IPS-15b (cell line): ENCODE measurements around the gene ALKAL2.
A peak's percentile ranks its signal among the peaks of the same experiment; 100 is the strongest.
"Not testable (repeated sequence)": the region's sequence is repeated elsewhere in the genome, so short reads cannot be mapped to it uniquely, and the experiment has no call there.

Experiments used
- H3K27me3 ChIP-seq: one replicate; pipeline ENCODE4 v1.6.1; 2013; ENCODE audit warnings: low read length; ENCODE audit not compliant: control insufficient read depth, insufficient read depth
- H3K36me3 ChIP-seq: one replicate; pipeline ENCODE4 v1.6.1; 2013; ENCODE audit warnings: low read length; ENCODE audit not compliant: control insufficient read depth, insufficient read depth
- H3K4me1 ChIP-seq: one replicate; pipeline ENCODE4 v1.6.1; 2013; ENCODE audit warnings: mild to moderate bottlenecking, low read length; ENCODE audit not compliant: control insufficient read depth, insufficient read depth
- H3K4me3 ChIP-seq: one replicate; pipeline ENCODE4 v1.5.1; 2013; ENCODE audit warnings: low read depth, low read length
- H3K9ac ChIP-seq: one replicate; pipeline ENCODE4 v1.6.1; 2013; ENCODE audit warnings: low read depth, mild to moderate bottlenecking, low read length
- H3K9me3 ChIP-seq: one replicate; pipeline ENCODE4 v1.6.1; 2013; ENCODE audit warnings: mild to moderate bottlenecking, low read length; ENCODE audit not compliant: control insufficient read depth, insufficient read depth

ALKAL2 gene

DNA sequence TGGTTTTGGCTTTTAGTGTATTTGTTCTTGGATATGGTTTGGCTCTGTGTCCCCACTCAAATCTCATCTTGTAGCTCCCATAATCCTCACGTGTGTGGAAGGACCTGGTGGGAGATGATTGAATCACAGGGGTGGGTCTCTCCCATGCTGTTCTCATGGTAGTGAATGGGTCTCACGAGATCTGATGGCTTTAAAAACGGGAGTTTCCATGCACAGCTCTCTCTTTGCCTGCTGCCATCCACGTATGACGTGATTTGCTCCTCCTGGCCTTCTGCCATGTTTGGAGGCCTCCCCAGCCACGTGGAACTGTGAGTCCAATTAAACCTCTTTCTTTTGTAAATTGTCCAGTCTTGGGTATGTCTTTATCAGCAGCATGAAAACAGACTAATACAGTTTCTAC is 28.0 kb upstream of the ALKAL2 start:
- not testable (repeated sequence) for H3K4me1 ChIP-seq

GRCh38 chr2:314561-315336 is 26.9 kb upstream of the ALKAL2 start:
- Histone ChIP-seq H3K4me3 (no peak overlapping the region), H3K36me3 (no peaks in the 10 kb centered on the region), H3K27me3 (no peaks in the 10 kb centered on the region), H3K9ac (no peak overlapping the region), H3K4me1 (peaks cover 8% of the 10 kb centered on the region), H3K9me3 (no peaks in the 10 kb centered on the region)

More for the DNA sequence above, 28.0 kb upstream of the ALKAL2 start:
- not testable (repeated sequence) for H3K4me3 ChIP-seq, H3K9ac ChIP-seq, H3K27me3 ChIP-seq, H3K9me3 ChIP-seq, H3K36me3 ChIP-seq

DNA sequence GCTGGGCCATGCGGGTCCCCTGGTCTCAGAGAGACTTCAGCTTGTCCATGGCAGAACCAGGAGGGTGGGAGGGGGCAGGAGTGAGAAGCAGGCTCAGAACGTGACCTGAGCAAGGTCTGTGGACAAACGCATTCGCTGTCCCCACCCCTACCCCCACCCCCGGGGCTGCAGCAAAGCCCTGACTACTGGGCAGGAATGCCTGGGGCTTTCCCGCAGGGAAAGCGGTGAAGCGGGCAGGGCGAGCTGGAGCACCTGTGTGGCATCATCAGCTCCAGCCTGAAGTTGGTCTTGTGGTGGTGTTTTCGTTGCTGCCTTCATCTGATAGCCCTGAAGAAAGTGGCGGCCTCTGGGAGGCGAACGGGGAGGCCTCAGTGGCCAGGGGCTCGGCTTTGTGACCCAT is 26.1 kb upstream of the ALKAL2 start:
- H3K27me3 ChIP-seq: no peaks in the 10 kb centered on the region
- H3K36me3 ChIP-seq: no peaks in the 10 kb centered on the region
- no peak overlapping the region for H3K9ac ChIP-seq
- H3K9me3 ChIP-seq: no peaks in the 10 kb centered on the region
- H3K4me1 ChIP-seq: peaks cover 14% of the 10 kb centered on the region
- no peak overlapping the region for H3K4me3 ChIP-seq

- Histone ChIP-seq H3K36me3 (no peaks in the 10 kb centered on the region), H3K4me1 (peaks cover 13% of the 10 kb centered on the region), H3K4me3 (no peak overlapping the region), H3K9ac (no peak overlapping the region), H3K27me3 (no peaks in the 10 kb centered on the region), H3K9me3 (no peaks in the 10 kb centered on the region)
These were observed 23.1 kb upstream of the ALKAL2 start for GRCh38 chr2:310994-311393.

DNA sequence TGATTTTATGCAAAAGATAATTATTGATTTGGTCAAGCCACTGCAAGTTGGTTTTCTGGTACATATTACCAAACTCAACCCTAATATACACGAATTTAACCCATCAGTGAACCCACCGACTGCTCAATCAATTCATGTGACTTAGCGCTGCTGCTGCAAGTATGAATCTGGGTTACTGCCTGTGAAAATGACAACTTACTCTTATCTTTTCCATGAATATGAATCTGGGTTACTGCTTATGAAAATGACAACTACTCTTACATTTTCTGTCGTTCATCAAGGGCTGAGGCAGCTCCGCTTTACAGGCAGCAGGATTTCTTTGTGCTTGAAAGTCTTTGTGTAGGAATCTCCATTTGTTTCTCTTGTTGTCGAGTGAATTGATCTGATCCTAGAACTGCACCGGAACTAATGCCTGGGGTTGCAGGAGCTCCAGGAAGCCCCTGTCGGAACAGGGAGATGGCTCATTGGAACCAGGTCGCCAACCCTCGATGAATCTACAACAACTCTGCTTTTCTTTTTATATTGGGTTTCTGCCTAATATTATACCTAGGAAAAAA is 22.1 kb upstream of the ALKAL2 start:
- H3K4me3 ChIP-seq: no peak overlapping the region
- no peaks in the 10 kb centered on the region for H3K27me3 ChIP-seq
- no peaks in the 10 kb centered on the region for H3K36me3 ChIP-seq
- peaks cover 13% of the 10 kb centered on the region for H3K4me1 ChIP-seq
- H3K9me3 ChIP-seq: no peaks in the 10 kb centered on the region
- peak overlapping the region; percentile 26 for H3K9ac ChIP-seq

DNA sequence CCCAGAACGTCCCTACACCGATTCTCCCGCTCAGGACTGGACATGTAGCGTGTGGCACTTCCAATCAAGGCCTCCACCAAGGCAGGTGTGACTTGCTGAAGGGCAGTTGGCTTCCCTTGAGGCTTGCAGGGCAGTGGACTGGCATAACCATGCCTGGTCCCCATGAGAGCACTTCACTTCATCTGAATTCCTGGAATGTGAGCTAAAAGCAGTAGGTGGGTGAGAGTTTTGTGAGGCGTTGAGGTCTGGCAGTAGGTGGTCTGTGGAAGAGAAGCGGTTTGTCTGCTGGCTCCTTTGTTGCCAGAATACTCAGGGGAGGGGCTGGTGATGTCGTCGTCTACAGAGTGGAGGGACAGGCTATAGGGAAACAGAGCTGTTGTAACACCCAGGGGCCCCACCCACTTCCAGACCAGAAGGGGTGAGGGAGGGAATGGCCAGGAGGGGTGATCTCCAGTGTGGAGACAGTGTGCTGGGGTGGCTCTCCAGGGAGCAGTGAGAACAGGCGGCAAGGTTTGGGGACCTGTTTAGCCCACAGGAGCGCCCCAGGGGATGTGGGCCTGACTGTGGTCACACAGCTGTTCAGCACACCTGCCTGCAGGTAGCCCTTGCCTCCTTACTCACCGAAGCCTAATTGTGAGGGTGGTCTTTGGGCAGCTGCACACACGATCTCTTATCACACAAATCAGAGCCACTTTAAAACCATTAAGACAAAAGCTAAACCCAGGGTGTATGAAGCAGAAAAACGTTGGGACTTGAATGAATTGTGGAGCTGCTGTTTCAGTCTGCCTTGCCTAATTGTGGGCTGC is 21.5 kb upstream of the ALKAL2 start:
- Histone ChIP-seq H3K27me3 (no peaks in the 10 kb centered on the region), H3K9me3 (no peaks in the 10 kb centered on the region), H3K36me3 (no peaks in the 10 kb centered on the region), H3K4me1 (peaks cover 13% of the 10 kb centered on the region), H3K4me3 (no peak overlapping the region), H3K9ac (peak overlapping the region; percentile 26)

DNA sequence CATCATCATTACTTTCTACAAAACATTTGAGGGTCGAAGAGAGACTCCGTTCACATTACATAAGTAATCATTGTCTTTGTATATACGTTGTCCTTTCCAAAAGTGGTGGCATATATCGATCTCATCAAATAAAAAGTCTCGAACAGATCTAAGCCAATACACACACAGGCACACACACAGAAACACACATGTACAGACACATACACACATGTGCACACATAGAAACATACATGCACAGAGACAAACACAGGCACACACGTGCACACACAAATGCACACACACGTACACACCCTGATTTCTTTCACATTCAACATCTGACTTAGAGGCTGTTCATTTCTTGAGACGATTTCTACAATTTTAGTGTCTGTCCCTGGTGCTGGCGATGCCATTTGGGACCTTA is 17.5 kb upstream of the ALKAL2 start:
- H3K4me3 ChIP-seq: no peak overlapping the region
- H3K9me3 ChIP-seq: no peaks in the 10 kb centered on the region
- H3K9ac ChIP-seq: no peak overlapping the region
- peaks cover 13% of the 10 kb centered on the region for H3K4me1 ChIP-seq
- no peaks in the 10 kb centered on the region for H3K27me3 ChIP-seq
- H3K36me3 ChIP-seq: no peaks in the 10 kb centered on the region

- H3K36me3 ChIP-seq: no peaks in the 10 kb centered on the region
- peaks cover 9% of the 10 kb centered on the region for H3K27me3 ChIP-seq
- H3K9me3 ChIP-seq: no peaks in the 10 kb centered on the region
- H3K4me1 ChIP-seq: no peaks in the 10 kb centered on the region
- H3K4me3 ChIP-seq: no peak overlapping the region
- no peak overlapping the region for H3K9ac ChIP-seq
These were observed 8.5 kb upstream of the ALKAL2 start for GRCh38 chr2:296354-296753.

- no peak overlapping the region for H3K9ac ChIP-seq
- H3K36me3 ChIP-seq: no peaks in the 10 kb centered on the region
- H3K4me3 ChIP-seq: no peak overlapping the region
- H3K9me3 ChIP-seq: no peaks in the 10 kb centered on the region
- H3K27me3 ChIP-seq: peaks cover 19% of the 10 kb centered on the region
- no peaks in the 10 kb centered on the region for H3K4me1 ChIP-seq
These were observed 7.2 kb upstream of the ALKAL2 start for GRCh38 chr2:295090-295489.

DNA sequence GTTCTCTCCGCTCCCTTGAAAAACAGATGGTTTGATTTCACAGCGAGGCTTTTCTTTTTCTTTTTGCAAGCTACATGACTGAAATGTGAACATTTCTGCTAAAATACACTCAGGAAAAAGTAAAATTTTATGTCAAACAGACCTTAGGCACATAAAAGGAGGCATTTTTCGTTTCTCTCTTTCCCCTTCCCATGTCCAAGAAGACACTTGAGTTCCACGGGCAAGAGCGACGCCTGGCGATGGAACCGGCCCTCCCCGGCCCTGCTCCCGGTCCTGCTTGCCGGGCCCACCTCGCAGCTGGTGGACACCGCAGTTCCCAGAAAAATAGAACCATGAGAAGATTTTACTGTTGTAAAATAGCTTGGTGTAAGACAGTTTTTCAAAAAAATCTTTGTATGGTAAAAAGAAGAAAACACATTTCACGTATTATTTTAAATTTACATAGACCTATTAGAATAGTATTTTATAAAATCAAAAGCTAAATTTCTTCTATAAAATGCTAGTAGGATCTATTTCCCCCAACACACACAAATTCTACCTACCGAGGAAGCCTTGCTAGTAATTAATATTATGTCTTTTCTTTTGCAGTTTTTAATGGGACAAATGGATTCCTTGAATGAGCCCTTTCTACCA is 2.3 kb upstream of the ALKAL2 start:
- Histone ChIP-seq H3K9me3 (no peaks in the 10 kb centered on the region), H3K36me3 (no peaks in the 10 kb centered on the region), H3K27me3 (peaks cover 48% of the 10 kb centered on the region), H3K4me1 (peaks cover 10% of the 10 kb centered on the region), H3K9ac (peak overlapping the region; percentile 29), H3K4me3 (peak overlapping the region; percentile 74)

DNA sequence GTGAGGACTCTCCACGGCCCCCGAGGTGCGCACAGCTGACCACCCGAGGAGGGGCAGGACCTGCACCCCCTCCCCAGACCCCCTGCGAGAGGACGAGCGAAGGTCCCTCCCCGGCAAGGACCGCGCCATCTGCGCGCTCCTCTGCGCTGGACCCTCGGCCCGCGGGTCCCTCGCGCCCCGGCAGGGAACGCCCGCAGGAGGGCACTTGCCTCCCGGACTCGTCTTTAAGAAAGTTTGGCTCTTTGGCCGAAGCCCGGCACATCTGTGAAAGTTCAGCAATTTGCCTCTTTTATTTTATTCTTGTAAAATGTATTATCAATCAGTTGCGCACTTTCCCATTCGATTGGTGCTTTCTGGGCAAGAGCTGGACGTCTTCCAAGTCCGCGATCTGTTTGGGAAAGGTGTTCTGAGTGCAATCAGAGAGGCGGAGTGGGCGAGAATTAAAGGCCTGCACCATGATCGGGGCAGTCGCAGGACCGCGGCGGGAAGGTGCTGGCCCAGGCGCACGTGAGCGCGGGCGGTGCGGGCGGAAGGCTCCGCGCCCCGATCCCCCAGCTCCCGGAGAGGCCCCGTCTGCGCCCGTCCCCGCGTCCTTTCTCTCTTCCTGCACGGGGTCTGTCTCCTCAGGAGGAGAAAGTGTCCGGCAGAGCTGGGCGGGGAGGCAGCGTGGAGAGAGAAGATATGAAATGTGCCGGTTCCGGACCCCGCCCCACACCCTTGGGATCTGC is 1.6 kb upstream of the ALKAL2 start:
- peak overlapping the region; percentile 29 for H3K9ac ChIP-seq
- peak overlapping the region; percentile 74 for H3K4me3 ChIP-seq
- peaks cover 48% of the 10 kb centered on the region for H3K27me3 ChIP-seq
- no peaks in the 10 kb centered on the region for H3K36me3 ChIP-seq
- H3K4me1 ChIP-seq: peaks cover 17% of the 10 kb centered on the region
- no peaks in the 10 kb centered on the region for H3K9me3 ChIP-seq
